Measurements from ENCODE around the gene ERF.

The ERF gene

DNA sequence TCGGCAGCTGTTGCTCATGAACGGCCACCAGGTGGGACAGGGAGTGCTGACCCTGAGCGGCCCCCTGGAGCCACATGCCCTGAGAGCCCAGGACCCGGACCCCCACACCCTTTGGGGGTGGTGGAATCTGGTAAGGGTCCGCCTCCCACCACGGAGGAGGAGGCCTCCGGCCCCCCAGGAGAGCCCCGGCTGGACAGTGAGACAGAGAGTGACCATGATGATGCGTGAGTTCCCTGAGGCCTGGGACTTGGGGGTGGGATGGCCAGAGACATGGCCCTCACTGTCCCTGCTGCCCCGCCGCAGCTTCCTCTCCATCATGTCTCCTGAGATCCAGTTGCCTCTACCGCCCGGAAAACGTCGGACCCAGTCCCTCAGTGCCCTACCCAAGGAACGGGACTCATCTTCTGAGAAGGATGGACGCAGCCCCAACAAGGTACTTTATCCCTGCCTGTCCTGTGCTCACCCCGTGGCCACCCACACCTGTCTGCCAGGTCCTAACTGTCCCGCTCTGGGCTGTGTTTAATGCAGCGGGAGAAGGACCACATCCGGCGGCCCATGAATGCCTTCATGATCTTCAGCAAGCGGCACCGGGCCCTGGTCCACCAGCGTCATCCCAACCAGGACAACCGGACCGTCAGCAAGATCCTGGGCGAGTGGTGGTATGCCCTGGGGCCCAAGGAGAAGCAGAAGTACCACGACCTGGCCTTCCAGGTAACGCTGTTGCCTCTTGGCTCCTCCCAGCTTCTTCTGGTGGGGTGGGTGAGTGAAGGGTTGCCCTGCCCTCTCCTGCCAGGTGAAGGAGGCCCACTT lies 32.3 kb upstream of the ERF start:
- no peak for FAIRE-seq

DNA sequence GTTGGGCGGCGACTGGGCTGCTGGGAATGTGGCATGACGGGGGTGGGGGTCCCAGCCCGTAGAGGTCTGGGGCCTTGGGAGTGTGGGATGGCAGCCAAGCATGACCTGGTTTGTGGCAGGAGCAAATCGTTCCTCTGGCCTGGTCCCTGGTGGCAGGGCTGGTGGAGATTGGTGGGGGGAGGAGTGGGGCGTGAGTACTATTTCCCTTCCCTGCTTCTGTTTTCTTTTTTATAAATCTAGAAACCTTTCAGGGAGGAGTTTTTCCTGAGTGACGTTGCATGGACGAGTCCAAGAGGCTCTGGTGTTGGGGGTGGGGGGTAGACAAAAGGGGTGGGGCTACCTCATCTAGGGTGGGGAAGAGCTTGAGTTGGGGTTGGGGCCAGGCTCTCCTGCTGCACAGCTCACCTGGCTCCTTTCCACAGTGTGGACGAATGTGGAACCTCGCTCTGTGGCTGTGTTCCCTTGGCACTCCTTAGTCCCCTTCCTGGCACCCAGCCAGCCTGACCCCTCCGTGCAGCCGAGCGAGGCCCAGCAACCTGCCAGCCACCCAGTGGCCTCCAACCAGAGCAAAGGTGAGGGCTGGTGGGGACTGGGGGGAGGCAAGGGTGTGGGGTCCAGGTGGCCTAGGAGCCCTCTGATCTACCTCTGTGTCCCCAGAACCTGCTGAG lies 31.6 kb upstream of the ERF start:
- FAIRE-seq: peak; percentile 78
- no peak for DNase-seq (ENCODE audit: insufficient read length, low spot score)

More for the DNA sequence above, 32.3 kb upstream of the ERF start:
- no peak for DNase-seq (ENCODE audit: insufficient read length, low spot score)

DNA sequence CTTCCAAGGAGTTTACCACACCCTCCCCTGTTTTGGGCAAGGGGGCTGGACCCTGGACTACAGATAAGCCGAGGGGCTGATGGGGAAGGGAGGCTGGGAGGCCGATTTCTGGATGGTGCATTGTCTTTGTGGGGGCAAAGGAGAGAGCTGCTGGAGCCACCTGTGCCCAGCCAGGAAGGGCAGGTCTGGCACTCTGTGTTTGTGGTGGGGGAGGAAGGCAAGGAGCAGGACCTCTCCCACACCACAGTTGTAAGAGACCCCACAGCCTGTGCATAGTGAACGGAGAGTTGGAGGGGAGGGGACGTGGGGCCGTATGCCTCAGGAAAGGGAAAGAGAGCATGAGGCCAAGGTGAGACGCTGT lies 31.0 kb upstream of the ERF start:
- no peak for DNase-seq (ENCODE audit: insufficient read length, low spot score)
- no peak for FAIRE-seq

DNA sequence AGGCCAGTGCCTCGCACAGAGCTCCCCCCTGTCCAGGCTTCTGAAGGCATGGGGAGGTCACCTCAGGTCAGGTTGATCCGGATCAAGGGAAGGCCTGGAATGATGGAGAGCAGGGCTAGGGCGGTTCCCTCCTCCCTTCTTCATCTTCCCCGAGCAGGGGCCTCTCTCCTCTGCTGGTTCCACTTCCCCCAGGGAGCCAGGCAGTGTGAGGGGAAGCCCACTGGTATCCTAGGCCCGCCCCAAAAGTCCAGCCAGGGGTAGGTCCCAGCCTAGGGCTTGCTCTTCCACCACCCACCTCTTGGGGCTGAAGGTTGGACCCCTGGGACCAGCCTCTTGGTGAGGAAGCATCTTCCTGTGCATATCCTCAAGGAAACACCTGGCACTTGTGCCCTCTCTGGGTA lies 30.6 kb upstream of the ERF start:
- peak; percentile 59 for FAIRE-seq

DNA sequence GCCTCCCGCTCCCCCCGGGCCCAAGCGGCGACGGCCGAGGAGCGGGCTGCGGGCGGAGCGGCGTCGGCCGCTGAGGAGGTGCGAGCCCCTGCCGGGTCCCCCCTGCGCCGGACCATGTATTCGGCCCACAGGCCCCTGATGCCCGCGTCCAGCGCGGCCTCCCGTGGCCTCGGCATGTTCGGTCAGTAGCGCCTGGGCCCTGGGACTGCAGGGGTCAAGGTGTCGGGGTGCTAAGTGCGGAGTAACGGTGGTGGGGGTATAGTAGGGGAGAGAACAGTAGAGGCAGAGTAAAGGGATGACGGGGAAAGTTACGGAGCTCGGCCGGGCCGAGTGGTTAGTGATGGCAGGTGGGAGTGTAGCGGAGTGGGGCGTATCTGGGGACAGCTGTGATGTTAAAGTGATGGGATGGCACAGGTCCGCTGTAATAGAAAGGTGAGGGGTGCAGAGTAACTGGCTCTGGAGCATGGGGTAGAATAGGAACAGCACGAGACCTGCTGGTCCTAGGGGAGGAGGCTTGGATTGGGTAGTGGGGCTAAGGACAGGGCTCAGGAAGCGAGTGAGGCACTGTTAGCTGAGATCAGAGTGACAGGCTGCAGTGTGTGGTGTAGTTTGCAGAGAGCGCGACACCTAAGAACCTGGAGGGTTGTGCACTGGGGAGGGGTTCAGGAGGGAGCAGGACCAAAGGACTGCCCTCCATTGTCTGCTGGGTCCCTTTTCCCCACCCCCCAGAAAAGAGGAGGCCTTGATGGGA lies 29.8 kb upstream of the ERF start:
- no peak for DNase-seq (ENCODE audit: insufficient read length, low spot score)
- FAIRE-seq: peak; percentile 66

More for the DNA sequence above, 30.6 kb upstream of the ERF start:
- no peak for DNase-seq (ENCODE audit: insufficient read length, low spot score)

- DNase-seq (ENCODE audit: insufficient read length, low spot score): peak; percentile 94
These were observed 29.2 kb upstream of the ERF start for GRCh38 chr19:42284066-42284501.

GRCh38 chr19:42283188-42284065 lies 28.5 kb upstream of the ERF start:
- FAIRE-seq: peak; percentile 92
- peak; percentile 92 for DNase-seq (ENCODE audit: insufficient read length, low spot score)

More at GRCh38 chr19:42284066-42284501, 29.2 kb upstream of the ERF start:
- FAIRE-seq: no peak

DNA sequence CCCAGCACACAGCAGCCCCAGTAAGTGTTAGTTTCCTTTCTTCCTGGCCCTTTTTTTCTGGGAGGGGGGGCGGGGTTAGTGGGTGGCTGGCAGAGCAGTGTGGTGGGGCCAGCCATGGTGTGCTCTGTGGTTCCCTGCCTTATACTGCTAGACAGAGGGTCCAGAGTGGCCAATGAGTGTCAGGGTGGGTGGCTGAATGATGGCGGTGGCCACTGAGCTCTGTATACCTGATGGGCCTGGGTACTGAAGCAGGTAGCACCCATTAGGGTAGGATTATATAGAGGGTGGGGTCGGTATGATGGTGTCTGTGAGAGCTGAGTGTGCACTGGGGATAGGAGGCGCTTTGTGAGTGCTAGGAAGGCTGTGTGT lies 27.9 kb upstream of the ERF start:
- DNase-seq (ENCODE audit: insufficient read length, low spot score) (no peak), FAIRE-seq (no peak)

DNA sequence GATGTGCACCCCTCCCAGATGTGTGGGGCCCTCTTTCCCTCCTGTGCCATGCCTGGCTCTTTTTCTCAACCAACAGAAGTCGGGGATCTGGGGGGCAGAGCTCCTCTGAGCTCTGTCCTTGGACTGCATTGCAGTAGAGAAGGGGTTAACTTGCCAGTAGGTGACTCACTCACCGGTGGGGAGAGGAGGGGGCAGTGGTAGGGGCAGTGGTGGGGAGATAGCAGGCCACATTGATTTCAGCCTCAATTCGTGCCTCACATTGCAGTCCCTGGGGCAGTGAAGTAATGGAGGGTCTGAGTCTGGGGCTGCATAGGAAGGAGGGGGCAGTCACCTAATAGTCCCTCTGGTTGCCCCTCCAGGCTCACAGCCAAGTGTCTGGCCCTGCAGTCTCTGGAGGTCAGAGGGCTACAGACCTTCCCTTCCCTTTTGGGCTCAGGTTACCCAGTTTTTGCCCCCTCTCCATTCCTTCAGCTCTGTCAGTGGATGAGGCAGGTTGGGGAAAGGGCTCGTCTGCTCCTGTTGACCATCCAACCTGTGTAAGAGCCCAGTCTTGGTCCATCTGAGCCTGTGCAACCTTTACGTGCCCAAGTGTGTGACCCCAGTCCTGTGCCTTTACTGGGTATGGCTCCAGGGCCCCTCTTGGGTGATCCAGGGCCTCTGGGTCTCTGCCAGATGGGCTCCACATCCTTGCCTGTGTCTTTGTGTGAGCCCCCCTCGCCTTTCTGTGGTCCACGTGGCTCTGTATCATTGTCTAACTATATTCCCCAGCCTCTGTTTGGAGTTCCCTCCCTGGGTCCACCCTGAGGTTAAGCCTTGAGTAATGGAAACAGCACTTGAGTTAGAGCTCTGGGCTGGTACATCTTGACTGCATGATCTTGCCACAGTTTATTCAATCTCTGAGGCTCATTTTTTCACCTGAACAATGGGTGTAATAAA lies 27.2 kb upstream of the ERF start:
- FAIRE-seq (no peak), DNase-seq (ENCODE audit: insufficient read length, low spot score) (no peak)

GRCh38 chr19:42281146-42281826 lies 26.4 kb upstream of the ERF start:
- no peak for FAIRE-seq

GRCh38 chr19:42280815-42281145 lies 25.9 kb upstream of the ERF start:
- FAIRE-seq (no peak), DNase-seq (ENCODE audit: insufficient read length, low spot score) (no peak)

More at GRCh38 chr19:42281146-42281826, 26.4 kb upstream of the ERF start:
- DNase-seq (ENCODE audit: insufficient read length, low spot score): no peak

DNA sequence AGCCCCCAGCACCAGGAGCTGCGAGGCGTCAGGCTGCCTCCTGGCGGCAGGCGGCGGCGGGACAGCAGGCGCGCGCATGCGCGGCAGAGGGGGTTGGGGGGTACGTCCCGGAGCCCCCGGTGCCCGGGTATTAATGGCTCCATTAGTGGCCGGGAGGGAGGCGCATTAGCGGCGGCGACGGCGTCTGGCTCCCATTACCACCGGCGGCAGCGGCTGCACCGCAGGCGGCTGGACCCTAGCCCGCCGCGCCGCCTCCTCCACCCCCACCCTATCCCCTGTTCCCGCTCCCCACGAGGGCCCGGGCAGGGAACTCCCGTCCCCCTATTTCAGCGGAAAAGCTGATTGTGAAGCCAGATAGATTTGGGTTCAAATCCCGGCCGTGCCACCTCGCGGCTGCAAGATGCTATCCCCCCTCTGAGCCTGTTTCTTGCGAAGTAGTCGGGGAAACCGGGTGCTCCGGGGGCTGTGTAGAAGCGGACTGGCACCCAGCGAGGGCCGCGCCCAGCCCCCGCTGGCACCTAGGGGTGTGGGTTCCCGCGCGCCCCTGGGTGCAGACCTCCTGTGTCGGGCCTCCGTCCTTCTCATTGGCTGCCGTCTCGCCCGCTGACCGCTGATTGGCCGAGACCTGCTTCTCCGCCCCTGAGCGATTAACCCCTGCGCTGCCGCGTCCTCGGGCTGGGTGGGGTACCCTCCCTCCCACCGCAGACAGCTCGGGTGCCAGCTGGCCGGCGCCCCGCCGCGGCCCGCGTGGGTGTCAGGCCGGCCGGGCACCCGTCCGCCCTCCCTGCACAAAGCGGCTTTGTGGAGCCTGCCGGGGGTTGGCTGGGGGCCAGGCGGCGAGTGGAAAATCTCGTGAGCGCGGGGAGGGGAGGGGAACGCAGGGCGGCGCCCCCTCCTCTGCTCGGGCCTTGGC lies 25.2 kb upstream of the ERF start:
- DNase-seq (ENCODE audit: insufficient read length, low spot score): peak; percentile 97
- peak; percentile 90 for FAIRE-seq

- FAIRE-seq (peak; percentile 79), DNase-seq (ENCODE audit: insufficient read length, low spot score) (no peak)
These were observed 24.4 kb upstream of the ERF start for GRCh38 chr19:42279155-42279901.

DNA sequence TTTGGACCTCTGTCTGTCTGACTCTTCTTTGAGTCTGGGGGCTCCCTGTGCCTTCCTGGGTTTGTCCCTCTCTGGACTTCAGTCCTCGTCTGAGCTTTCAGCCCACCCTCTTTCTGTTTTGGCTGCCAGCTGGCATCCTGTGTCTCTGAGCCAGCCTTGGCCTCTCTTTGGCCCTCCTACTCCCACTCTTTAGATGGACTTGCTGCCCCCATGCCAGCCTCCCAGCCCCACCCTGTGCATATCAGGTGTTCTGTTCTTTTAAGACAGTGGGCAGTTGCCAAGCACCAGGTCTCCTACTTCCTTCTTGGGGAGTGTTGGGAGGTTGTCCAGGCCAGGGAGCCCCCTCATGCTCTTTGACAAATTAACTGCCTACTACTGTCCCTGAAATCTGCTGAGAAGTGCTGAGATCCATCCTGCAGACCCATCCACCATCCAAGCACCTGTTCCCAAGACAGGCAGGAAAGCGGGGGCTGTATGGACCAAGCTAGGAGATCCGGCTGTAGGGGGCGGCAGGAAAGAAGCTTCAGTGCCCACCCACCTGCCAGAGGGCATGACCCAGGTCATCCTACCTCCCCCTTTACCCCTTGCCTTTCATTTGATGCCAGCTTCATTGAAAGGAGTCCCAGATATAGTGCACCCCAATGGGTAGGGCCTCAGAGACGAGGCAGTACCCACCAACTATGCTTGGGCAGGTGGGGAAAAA lies 23.7 kb upstream of the ERF start:
- DNase-seq (ENCODE audit: insufficient read length, low spot score) (no peak), FAIRE-seq (no peak)

DNA sequence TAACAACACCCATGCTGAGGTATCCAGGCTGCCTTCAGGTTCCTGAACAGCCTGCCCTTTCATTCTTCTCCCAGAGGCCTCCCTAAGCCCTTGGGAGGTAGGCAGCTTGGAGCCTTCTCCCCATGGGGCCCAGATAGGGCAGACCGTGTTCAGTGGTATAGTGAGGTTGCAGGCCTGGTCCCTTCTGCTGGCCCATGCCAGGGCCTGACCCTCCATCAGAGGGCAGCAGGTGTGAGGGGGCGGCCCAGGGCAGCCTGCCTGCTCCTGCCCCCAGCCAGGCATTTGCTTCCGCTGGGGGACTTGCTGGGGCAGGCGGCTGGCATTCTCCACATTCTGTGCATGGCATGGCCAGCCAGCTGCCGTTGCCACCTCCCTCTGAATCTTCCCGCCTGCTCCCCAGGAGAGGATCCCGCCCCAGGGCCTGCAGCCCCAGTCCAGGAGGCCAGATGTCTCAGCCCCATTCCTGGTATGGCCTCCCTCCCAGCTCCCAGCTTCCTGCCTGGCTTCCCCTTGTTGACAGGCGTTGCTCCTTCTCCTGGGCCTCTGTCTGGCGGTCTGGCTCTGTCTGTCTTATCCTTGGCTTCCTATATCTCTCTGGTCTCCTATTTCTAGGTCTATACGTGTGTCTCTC lies 23.0 kb upstream of the ERF start:
- no peak for FAIRE-seq
- no peak for DNase-seq (ENCODE audit: insufficient read length, low spot score)

DNA sequence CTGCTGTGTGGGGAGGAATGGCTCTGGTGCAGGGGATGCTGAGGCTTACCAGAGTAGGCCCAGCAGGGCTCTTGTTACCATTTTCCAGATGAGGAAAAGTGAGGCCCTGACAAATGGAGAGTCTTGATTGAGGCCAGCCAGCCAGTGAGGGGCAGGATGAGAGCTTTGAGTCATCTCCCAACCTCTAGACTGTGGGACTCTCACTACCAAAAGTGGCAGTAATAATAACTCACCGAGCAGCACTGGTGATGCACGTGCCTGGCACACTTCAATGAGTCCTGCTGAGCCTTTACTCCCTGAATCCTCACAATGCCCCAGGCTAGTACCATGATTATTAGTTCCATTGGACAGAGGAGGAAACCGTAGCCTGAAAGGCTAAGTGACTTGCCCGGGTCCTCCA lies 21.9 kb upstream of the ERF start:
- FAIRE-seq (peak; percentile 23), DNase-seq (ENCODE audit: insufficient read length, low spot score) (no peak)

All from GM19239 (cell line).